ENCODE measurements around the gene EME1.
"Not testable (repeated sequence)": the region's sequence is repeated elsewhere in the genome, so short reads cannot be mapped to it uniquely, and the experiment has no call there.

The EME1 gene

DNA sequence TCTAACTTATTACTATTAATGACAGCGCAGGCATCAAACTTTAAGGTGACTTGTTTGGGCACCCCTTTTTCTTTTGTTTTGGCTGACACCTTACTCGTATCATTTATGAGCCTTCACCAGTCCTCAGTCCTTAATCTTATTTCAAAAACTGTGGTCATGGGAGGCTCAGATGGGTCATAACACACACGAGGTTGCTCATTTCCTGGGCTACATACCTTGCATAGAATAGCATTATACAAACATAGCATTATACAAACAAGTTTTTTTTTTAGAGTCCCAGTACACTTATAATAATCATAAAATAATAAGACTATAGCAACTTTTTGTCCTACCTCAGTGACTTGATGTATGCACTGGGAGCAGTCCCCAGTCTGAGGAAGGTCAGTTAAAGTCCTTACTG is 41.8 kb downstream of the EME1 start:
- Histone ChIP-seq H3K4me3 (replicated peaks; ENCODE audit: insufficient read depth, low read length) (no peak overlapping the region), H3K27ac (replicated peaks) (no peak overlapping the region), H3K27me3 (ENCODE audit: insufficient read depth, poor library complexity, severe bottlenecking) (no peaks in the 10 kb centered on the region)
- TF ChIP-seq, protein P1, sequence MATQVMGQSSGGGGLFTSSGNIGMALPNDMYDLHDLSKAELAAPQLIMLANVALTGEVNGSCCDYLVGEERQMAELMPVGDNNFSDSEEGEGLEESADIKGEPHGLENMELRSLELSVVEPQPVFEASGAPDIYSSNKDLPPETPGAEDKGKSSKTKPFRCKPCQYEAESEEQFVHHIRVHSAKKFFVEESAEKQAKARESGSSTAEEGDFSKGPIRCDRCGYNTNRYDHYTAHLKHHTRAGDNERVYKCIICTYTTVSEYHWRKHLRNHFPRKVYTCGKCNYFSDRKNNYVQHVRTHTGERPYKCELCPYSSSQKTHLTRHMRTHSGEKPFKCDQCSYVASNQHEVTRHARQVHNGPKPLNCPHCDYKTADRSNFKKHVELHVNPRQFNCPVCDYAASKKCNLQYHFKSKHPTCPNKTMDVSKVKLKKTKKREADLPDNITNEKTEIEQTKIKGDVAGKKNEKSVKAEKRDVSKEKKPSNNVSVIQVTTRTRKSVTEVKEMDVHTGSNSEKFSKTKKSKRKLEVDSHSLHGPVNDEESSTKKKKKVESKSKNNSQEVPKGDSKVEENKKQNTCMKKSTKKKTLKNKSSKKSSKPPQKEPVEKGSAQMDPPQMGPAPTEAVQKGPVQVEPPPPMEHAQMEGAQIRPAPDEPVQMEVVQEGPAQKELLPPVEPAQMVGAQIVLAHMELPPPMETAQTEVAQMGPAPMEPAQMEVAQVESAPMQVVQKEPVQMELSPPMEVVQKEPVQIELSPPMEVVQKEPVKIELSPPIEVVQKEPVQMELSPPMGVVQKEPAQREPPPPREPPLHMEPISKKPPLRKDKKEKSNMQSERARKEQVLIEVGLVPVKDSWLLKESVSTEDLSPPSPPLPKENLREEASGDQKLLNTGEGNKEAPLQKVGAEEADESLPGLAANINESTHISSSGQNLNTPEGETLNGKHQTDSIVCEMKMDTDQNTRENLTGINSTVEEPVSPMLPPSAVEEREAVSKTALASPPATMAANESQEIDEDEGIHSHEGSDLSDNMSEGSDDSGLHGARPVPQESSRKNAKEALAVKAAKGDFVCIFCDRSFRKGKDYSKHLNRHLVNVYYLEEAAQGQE (IDR thresholded peaks at IDR 0.05; ENCODE audit: insufficient replicate concordance, low read depth) = no peak
- TF ChIP-seq, protein P2, sequence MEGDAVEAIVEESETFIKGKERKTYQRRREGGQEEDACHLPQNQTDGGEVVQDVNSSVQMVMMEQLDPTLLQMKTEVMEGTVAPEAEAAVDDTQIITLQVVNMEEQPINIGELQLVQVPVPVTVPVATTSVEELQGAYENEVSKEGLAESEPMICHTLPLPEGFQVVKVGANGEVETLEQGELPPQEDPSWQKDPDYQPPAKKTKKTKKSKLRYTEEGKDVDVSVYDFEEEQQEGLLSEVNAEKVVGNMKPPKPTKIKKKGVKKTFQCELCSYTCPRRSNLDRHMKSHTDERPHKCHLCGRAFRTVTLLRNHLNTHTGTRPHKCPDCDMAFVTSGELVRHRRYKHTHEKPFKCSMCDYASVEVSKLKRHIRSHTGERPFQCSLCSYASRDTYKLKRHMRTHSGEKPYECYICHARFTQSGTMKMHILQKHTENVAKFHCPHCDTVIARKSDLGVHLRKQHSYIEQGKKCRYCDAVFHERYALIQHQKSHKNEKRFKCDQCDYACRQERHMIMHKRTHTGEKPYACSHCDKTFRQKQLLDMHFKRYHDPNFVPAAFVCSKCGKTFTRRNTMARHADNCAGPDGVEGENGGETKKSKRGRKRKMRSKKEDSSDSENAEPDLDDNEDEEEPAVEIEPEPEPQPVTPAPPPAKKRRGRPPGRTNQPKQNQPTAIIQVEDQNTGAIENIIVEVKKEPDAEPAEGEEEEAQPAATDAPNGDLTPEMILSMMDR (IDR thresholded peaks at IDR 0.05; ENCODE audit: insufficient read depth, low read length) = no peak
- TF ChIP-seq SPI1 (IDR thresholded peaks at IDR 0.05; ENCODE audit: borderline replicate concordance, low read depth) (no peak), POLR2AphosphoS5 (IDR thresholded peaks at IDR 0.05; ENCODE audit: low read depth) (no peak), GABPA (IDR thresholded peaks at IDR 0.05; ENCODE audit: low read depth) (no peak)
- no peak for DNase-seq (ENCODE audit: low read depth in 1 of 2, low spot score in 1 of 2)

DNA sequence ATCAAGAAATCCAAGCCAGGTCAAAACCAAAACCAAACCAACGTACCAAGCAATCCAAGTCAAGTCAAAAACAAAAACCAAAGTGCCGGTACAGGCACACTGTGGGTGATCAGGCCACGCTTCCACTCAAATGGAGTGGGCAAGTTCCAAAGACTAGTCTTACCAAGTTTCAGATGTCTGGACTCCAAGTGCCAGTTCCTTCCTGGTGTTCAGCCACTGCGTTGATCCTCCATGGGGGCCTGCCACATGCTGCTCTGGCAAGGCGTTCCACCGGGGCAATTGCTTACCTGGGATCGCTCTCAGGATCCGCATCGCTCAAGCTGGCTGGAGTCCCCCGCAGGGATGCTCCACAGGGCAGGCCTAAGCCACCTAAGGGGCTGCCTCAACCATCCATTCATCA is 46.5 kb downstream of the EME1 start:
- not testable (repeated sequence) for H3K27ac ChIP-seq (replicated peaks); DNase-seq (ENCODE audit: low read depth in 1 of 2, low spot score in 1 of 2); H3K4me3 ChIP-seq (replicated peaks; ENCODE audit: insufficient read depth, low read length); H3K27me3 ChIP-seq (ENCODE audit: insufficient read depth, poor library complexity, severe bottlenecking)

DNA sequence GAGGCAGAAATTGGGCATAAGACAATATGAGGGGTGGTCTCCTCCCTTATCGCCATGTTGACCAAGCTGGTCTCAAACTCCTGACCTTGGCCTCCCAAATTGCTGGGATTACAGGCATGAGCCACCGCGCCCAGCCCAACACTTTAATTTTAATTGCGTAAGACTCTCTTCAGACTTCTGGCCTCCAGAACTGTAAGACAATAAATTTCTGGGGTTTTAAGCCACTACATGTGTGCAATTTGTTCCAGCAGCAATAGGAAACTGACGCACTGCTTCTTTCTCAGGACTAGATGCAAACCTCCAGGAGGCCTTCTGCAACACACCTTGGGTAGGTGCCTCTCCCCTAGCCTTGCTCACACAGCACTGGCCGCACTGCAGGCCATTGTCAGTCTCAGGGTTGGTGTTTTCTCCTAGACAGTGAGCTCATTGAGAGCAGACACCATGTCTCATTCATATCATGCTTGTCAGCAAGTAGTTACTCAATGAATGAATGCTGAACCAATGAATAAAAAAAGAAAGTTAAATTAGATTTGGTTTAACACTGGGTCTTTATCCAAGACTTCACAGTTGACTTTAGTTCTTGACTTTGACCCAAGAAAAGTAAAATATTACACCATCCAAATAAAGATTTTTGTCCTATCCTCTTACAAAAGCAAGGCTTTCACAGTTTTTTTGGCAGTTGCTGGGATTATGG is 47.5 kb downstream of the EME1 start:
- Histone ChIP-seq H3K27me3 (ENCODE audit: insufficient read depth, poor library complexity, severe bottlenecking) (no peaks in the 10 kb centered on the region), H3K4me3 (replicated peaks; ENCODE audit: insufficient read depth, low read length) (no peak overlapping the region), H3K27ac (replicated peaks) (0 out of 2 replicates have a peak overlapping the region, but pooled peaks have one; percentile 15)
- no peak for DNase-seq (ENCODE audit: low read depth in 1 of 2, low spot score in 1 of 2)
- TF ChIP-seq, protein P2 (IDR thresholded peaks at IDR 0.05; ENCODE audit: insufficient read depth, low read length) = no peak
- TF ChIP-seq GABPA (IDR thresholded peaks at IDR 0.05; ENCODE audit: low read depth) (no peak), POLR2AphosphoS5 (IDR thresholded peaks at IDR 0.05; ENCODE audit: low read depth) (no peak), SPI1 (IDR thresholded peaks at IDR 0.05; ENCODE audit: borderline replicate concordance, low read depth) (no peak)
- TF ChIP-seq, protein P1 (IDR thresholded peaks at IDR 0.05; ENCODE audit: insufficient replicate concordance, low read depth) = no peak

DNA sequence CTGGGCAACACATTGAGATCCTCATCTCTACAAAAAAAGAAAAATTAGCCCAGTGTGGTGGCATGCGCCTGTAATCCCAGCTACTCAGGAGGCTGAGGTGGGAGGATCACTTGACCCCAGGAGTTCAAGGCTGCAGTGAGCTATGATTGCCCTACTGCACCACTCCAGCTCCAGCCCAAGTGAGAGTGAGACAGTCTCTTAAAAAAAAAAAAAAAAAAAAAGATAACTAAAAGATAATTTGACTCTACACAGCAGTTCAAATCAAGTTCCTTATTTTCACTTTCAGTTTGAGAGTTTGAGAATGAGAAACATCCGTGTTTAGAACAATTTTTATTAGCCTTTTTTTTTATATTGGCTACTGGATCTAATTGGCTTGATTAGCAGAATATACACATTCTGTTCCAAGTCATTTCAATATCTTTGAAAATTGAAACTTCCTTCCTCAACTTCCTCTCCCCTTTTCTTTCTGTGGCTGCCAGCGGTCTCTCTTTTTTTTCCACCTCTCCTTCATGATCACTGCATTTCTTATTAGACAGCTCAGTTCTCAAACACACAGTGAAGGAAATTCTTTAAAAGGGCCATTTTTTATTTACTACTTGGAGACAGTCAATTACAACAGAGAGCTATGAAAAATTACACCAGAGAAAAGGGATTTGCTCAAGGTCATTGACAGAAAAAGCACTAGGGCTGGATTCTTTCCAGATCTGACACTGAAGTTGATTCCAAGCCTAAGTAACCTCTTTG is 48.5 kb downstream of the EME1 start:
- peak; percentile 34; the same call in 1 of the 2 replicates for TF ChIP-seq SPI1 (IDR thresholded peaks at IDR 0.05; ENCODE audit: borderline replicate concordance, low read depth)
- TF ChIP-seq GABPA (IDR thresholded peaks at IDR 0.05; ENCODE audit: low read depth) = no peak; the same call in 1 of the 2 replicates
- no peak for TF ChIP-seq POLR2AphosphoS5 (IDR thresholded peaks at IDR 0.05; ENCODE audit: low read depth)
- TF ChIP-seq, protein P2 (IDR thresholded peaks at IDR 0.05; ENCODE audit: insufficient read depth, low read length) = no peak
- Histone ChIP-seq H3K27ac (replicated peaks) (peak overlapping the region; percentile 57), H3K4me3 (replicated peaks; ENCODE audit: insufficient read depth, low read length) (peak overlapping the region; percentile 7), H3K27me3 (ENCODE audit: insufficient read depth, poor library complexity, severe bottlenecking) (no peaks in the 10 kb centered on the region)
- peak in 1 of 2 experiments; percentile 54 for DNase-seq (ENCODE audit: low read depth in 1 of 2, low spot score in 1 of 2)

Measured in HL-60 (cell line).